ENCODE measurements around the gene SERPINA4. TPM values are rescaled to one million over a fixed set of nuclear protein-coding genes. Genes with fewer than 3 reads are reported as not detected.

Gene SERPINA4
- total RNA-seq, 1 donor from 2014 or later: not detected

DNA sequence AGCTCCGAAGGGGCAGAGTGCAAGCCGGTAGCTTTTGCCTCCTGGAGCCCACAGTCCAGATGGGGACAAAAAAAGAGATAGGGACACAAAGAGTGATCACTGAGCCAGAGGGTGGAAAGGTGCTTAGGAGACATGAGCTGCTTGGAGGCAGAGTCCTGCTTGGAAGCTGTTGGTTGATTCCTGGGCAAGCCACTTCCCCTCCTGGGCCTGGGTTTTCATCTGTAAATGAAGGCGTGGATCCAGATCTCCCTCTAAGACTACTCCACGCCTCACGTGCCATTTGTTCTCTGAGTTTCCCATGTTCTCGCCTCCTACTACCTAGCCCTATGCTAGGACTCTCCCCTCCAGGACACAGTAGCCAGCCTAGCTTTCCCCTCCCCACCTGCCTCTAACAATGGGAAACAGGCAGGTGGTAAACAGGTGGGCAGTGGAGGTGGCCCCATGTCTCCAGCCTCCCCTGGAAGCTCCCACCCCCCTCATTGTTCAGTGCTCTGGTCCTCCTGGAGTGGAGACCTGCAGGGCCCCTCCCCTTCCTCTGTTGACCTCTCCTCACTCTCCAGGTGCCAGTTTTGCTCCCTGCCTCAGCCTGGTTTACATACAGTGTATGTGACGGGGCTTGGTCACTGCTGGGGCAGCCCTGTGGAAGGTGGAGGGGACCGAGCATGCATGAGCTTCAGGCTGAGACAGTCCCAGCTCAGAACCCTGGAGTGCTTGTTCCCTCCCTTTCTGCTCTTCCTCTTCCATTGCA, 54.8 kb downstream of the SERPINA4 start:
- no peak for DNase-seq

- no peak for DNase-seq
Observed at GRCh38 chr14:94617366-94617941, 56.2 kb downstream of the SERPINA4 start.

- DNase-seq: no peak
Observed at GRCh38 chr14:94617988-94618822, 57.0 kb downstream of the SERPINA4 start.

DNA sequence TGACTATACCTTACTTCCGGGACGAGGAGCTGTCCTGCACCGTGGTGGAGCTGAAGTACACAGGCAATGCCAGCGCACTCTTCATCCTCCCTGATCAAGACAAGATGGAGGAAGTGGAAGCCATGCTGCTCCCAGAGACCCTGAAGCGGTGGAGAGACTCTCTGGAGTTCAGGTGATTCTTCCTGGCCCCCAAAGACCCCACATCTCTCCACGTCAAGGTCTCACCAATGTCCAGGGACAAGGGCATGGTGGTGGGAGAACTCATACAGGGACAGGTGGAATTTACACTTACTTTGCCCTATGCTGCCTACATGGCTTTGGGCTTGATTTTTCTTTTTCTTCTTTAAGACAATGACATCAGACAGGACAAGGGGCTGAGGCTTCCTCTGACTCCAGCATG, 58.1 kb downstream of the SERPINA4 start:
- no peak for DNase-seq

Other genes starting within 250 kb of the SERPINA4 start
- gene SERPINA6, start 238.1 kb upstream of the SERPINA4 start, total RNA-seq: not detected
- not detected for gene SERPINA2, start 194.7 kb upstream of the SERPINA4 start, total RNA-seq
- gene SERPINA1, start 172.8 kb upstream of the SERPINA4 start, total RNA-seq: 2.5 TPM
- gene SERPINA11, start 108.6 kb upstream of the SERPINA4 start, total RNA-seq: not detected
- not detected for gene SERPINA9, start 85.2 kb upstream of the SERPINA4 start, total RNA-seq
- not detected for gene SERPINA12, start 52.0 kb upstream of the SERPINA4 start, total RNA-seq
- gene SERPINA5, start 20.0 kb downstream of the SERPINA4 start, total RNA-seq: not detected
- 1.5 TPM for gene SERPINA3, start 50.9 kb downstream of the SERPINA4 start, total RNA-seq
- gene GSC, start 208.7 kb downstream of the SERPINA4 start, total RNA-seq: 1.5 TPM

Data from tongue (tissue), 2 donors.